Mesodermal cell (in vitro differentiated cells): Measurements from ENCODE around the gene GAS2L3. TPM values are rescaled to one million over a fixed set of nuclear protein-coding genes. Genes with fewer than 3 reads are reported as not detected.

Experiments used
- H3K27ac ChIP-seq: 2 replicates; pipeline ENCODE4 v1.7.0; 2013; ENCODE audit warnings: mild to moderate bottlenecking, low read depth, low read length, moderate library complexity; ENCODE audit not compliant: severe bottlenecking
- H3K36me3 ChIP-seq: 2 replicates; pipeline ENCODE4 v1.7.1; 2013; ENCODE audit warnings: mild to moderate bottlenecking, low read length, moderate library complexity; ENCODE audit not compliant: control insufficient read depth, insufficient read depth
- H3K4me1 ChIP-seq: one replicate; pipeline ENCODE4 v1.7.1; 2013; ENCODE audit warnings: mild to moderate bottlenecking, low read length; ENCODE audit not compliant: insufficient read depth, control insufficient read depth, poor library complexity, severe bottlenecking
- H3K4me3 ChIP-seq: 2 replicates; pipeline ENCODE4 v1.7.0; 2013; ENCODE audit warnings: low read length, control low read depth, mild to moderate bottlenecking; ENCODE audit not compliant: insufficient read depth, poor library complexity, severe bottlenecking; ENCODE audit errors: extremely low read depth
- H3K9me3 ChIP-seq: 2 replicates; pipeline ENCODE4 v1.7.1; 2013; ENCODE audit warnings: mild to moderate bottlenecking, low read length, moderate library complexity; ENCODE audit not compliant: control insufficient read depth
- WGBS, 2 experiments: methylation state at CpG; one replicate each; pipeline ENCODE4 v1.1.5; 2013; ENCODE audit warnings: missing lambda C conversion rate in 2 of 2; ENCODE audit not compliant: insufficient coverage in 2 of 2; 5-methylcytosine and 5-hydroxymethylcytosine counted together
- polyA plus RNA-seq, 2 experiments: library from polyadenylated mRNA; stranded (reverse); fragments of 50-300 nt; gene quantifications; one replicate each; pipeline ENCODE4 v1.2.3, GENCODE V29; 2013

Gene GAS2L3
- 13.7 TPM for polyA plus RNA-seq (2013, experiment 1 of 2)
- polyA plus RNA-seq (2013, experiment 2 of 2) = 18.7 TPM

- Histone ChIP-seq H3K9me3 (no peaks in the 10 kb centered on the region), H3K4me3 (peak within 1 kb of the TSS; percentile 69), H3K36me3 (no peaks in the 10 kb centered on the region), H3K27ac (peak within 1 kb of the TSS; percentile 41), H3K4me1 (peaks cover 3% of the 10 kb centered on the region)
- WGBS, 2 experiments = 2 to 6% methylated on average over 37 to 65 of the region's 70 CpGs
These were observed at the start of gene GAS2L3 for GRCh38 chr12:100573292-100574186. Gene GAS2L3, plus strand, starts transcription at chr12:100573684. Its CDS starts 21,221 bp downstream, at chr12:100594905.

- Histone ChIP-seq H3K9me3 (no peaks in the 10 kb centered on the region), H3K4me1 (no peaks in the 10 kb centered on the region), H3K36me3 (no peaks in the 10 kb centered on the region), H3K4me3 (no peak overlapping the region), H3K27ac (no peak overlapping the region)
- WGBS, 2 experiments = 78 to 95% methylated on average over 3 of the region's 3 CpGs
These were observed 45.5 kb upstream of the GAS2L3 start for GRCh38 chr12:100528034-100528433.

GRCh38 chr12:100528471-100529127, 44.9 kb upstream of the GAS2L3 start:
- Histone ChIP-seq H3K27ac (no peak overlapping the region), H3K9me3 (no peaks in the 10 kb centered on the region), H3K4me3 (no peak overlapping the region), H3K36me3 (no peaks in the 10 kb centered on the region), H3K4me1 (no peaks in the 10 kb centered on the region)
- WGBS, 2 experiments = no CpG with 5 or more reads among the region's 1 CpG

GRCh38 chr12:100529756-100530350, 43.6 kb upstream of the GAS2L3 start:
- H3K4me3 ChIP-seq = no peak overlapping the region
- no peaks in the 10 kb centered on the region for H3K9me3 ChIP-seq
- no peaks in the 10 kb centered on the region for H3K36me3 ChIP-seq
- no peaks in the 10 kb centered on the region for H3K4me1 ChIP-seq
- H3K27ac ChIP-seq = no peak overlapping the region
- WGBS, 2 experiments = 100% methylated on average over 1 of the region's 2 CpGs; no CpG with 5 or more reads in 1 of the 2 experiments

GRCh38 chr12:100533376-100533775, 40.1 kb upstream of the GAS2L3 start:
- Histone ChIP-seq H3K36me3 (no peaks in the 10 kb centered on the region), H3K9me3 (no peaks in the 10 kb centered on the region), H3K4me3 (no peak overlapping the region), H3K4me1 (no peaks in the 10 kb centered on the region), H3K27ac (no peak overlapping the region)
- 75 to 89% methylated on average over 1 to 2 of the region's 3 CpGs for WGBS, 2 experiments

- no peaks in the 10 kb centered on the region for H3K4me1 ChIP-seq
- 86 to 92% methylated on average over 4 to 5 of the region's 6 CpGs for WGBS, 2 experiments
- no peak overlapping the region for H3K4me3 ChIP-seq
- no peak overlapping the region for H3K27ac ChIP-seq
- no peaks in the 10 kb centered on the region for H3K9me3 ChIP-seq
- no peaks in the 10 kb centered on the region for H3K36me3 ChIP-seq
These were observed 38.8 kb upstream of the GAS2L3 start for GRCh38 chr12:100534625-100535227.

GRCh38 chr12:100539202-100539601, 34.3 kb upstream of the GAS2L3 start:
- Histone ChIP-seq H3K4me3 (no peak overlapping the region), H3K4me1 (no peaks in the 10 kb centered on the region), H3K36me3 (no peaks in the 10 kb centered on the region), H3K27ac (no peak overlapping the region), H3K9me3 (no peaks in the 10 kb centered on the region)
- no CpG with 5 or more reads among the region's 2 CpGs for WGBS, 2 experiments

- no peak overlapping the region for H3K27ac ChIP-seq
- no CpG with 5 or more reads among the region's 4 CpGs for WGBS, 2 experiments
- no peaks in the 10 kb centered on the region for H3K36me3 ChIP-seq
- no peak overlapping the region for H3K4me3 ChIP-seq
- H3K9me3 ChIP-seq = no peaks in the 10 kb centered on the region
- H3K4me1 ChIP-seq = no peaks in the 10 kb centered on the region
These were observed 29.3 kb upstream of the GAS2L3 start for GRCh38 chr12:100544165-100544564.

GRCh38 chr12:100545092-100545491, 28.4 kb upstream of the GAS2L3 start:
- H3K9me3 ChIP-seq = no peaks in the 10 kb centered on the region
- H3K36me3 ChIP-seq = no peaks in the 10 kb centered on the region
- H3K4me3 ChIP-seq = no peak overlapping the region
- no peaks in the 10 kb centered on the region for H3K4me1 ChIP-seq
- H3K27ac ChIP-seq = no peak overlapping the region
- WGBS, 2 experiments = no CpG with 5 or more reads among the region's 1 CpG

- whole genome bisulfite sequencing, 2 experiments = 83 to 88% methylated on average over 2 of the region's 3 CpGs
- H3K4me3 ChIP-seq = no peak overlapping the region
- no peak overlapping the region for H3K27ac ChIP-seq
These were observed 19.5 kb upstream of the GAS2L3 start for GRCh38 chr12:100553936-100554335.

More at GRCh38 chr12:100553936-100554335, 19.5 kb upstream of the GAS2L3 start:
- Histone ChIP-seq H3K4me1 (no peaks in the 10 kb centered on the region), H3K36me3 (no peaks in the 10 kb centered on the region), H3K9me3 (no peaks in the 10 kb centered on the region)
